WTC11 (cell line): ENCODE results near the gene NRDC.

Experiments used
- CREB1 ChIP-seq: sonication (generic); formaldehyde crosslinking; IDR thresholded peaks from 2 replicates; pipeline ENCODE4 v1.8.0; 2023; ENCODE audit warnings: mild to moderate bottlenecking, missing genetic modification reagents
- GABPB1 ChIP-seq: sonication (generic); formaldehyde crosslinking; IDR thresholded peaks from 2 replicates; pipeline ENCODE4 v1.8.1; 2023; ENCODE audit warnings: mild to moderate bottlenecking, missing genetic modification reagents
- SP1 ChIP-seq: sonication (generic); formaldehyde crosslinking; conservative IDR thresholded peaks from 2 replicates; pipeline ENCODE4 v1.8.1; 2022; ENCODE audit warnings: missing genetic modification reagents
- ZNF121 ChIP-seq: sonication (generic); formaldehyde crosslinking; IDR thresholded peaks from 2 replicates; pipeline ENCODE4 v1.8.0; 2023; ENCODE audit warnings: missing genetic modification reagents
- TF ChIP-seq, protein P1 (sequence below): sonication (generic); formaldehyde crosslinking; IDR thresholded peaks from 2 replicates; pipeline ENCODE4 v1.8.1; 2023; ENCODE audit warnings: mild to moderate bottlenecking, missing genetic modification reagents, borderline replicate concordance
- TF ChIP-seq, protein P2 (sequence below): sonication (generic); formaldehyde crosslinking; conservative IDR thresholded peaks from 2 replicates; pipeline ENCODE4 v1.8.1; 2022; ENCODE audit warnings: mild to moderate bottlenecking, missing genetic modification reagents
- TF ChIP-seq, protein P3 (sequence below): fragments of 200-600 bp; IDR thresholded peaks from 2 replicates; pipeline ENCODE4 v1.8.0; 2022; ENCODE audit warnings: antibody characterized with exemption
- TF ChIP-seq, protein P4 (sequence below): sonication (generic); formaldehyde crosslinking; IDR thresholded peaks from 2 replicates; pipeline ENCODE4 v1.8.1; 2023; ENCODE audit warnings: mild to moderate bottlenecking, moderate library complexity, missing genetic modification reagents
- TF ChIP-seq, protein P5 (sequence below): sonication (generic); formaldehyde crosslinking; IDR thresholded peaks from 2 replicates; pipeline ENCODE4 v1.8.1; 2022; ENCODE audit warnings: low read depth, mild to moderate bottlenecking, moderate library complexity, missing genetic modification reagents, borderline replicate concordance
- TF ChIP-seq, protein P6 (sequence below): sonication (generic); formaldehyde crosslinking; IDR thresholded peaks from 2 replicates; pipeline ENCODE4 v1.8.0; 2023; ENCODE audit warnings: mild to moderate bottlenecking, missing genetic modification reagents

DNA sequence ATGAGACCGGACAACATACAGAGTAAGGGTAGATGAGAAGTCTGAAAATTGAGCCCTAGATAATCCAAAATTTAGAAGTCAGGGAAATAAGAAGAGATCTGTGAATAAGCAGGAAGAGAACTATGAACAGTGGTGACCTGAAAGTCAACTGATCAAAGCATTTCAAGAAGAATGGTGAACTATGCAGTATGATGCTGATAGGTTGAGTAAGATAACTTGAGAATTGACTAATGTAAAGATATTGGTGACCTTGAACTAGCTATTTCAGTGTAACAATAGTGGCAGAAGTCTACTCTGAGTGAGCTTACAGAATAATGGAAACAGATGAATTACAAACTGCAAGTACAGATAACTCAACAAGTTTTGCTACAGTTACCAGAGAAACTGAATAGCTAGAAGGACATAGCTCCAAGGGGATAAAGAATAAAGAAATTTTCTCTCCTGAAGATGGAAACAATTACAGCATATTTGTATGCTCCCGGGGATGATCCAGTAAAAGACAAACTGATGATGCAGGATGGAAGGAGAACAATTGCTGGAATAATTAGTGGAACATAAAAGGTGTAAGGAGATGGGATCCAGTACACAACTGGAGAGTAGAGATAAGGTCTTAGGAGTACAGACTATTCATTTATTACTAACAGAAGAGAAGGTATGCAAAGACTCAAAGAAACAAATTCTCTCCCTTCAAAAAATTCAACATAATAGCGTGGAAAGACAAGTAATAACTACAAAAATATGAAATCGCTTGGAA lies 10.9 kb downstream of the NRDC start:
- TF ChIP-seq ZNF121 (CRISPR knock-in tag), result no peak
- TF ChIP-seq, protein P1, sequence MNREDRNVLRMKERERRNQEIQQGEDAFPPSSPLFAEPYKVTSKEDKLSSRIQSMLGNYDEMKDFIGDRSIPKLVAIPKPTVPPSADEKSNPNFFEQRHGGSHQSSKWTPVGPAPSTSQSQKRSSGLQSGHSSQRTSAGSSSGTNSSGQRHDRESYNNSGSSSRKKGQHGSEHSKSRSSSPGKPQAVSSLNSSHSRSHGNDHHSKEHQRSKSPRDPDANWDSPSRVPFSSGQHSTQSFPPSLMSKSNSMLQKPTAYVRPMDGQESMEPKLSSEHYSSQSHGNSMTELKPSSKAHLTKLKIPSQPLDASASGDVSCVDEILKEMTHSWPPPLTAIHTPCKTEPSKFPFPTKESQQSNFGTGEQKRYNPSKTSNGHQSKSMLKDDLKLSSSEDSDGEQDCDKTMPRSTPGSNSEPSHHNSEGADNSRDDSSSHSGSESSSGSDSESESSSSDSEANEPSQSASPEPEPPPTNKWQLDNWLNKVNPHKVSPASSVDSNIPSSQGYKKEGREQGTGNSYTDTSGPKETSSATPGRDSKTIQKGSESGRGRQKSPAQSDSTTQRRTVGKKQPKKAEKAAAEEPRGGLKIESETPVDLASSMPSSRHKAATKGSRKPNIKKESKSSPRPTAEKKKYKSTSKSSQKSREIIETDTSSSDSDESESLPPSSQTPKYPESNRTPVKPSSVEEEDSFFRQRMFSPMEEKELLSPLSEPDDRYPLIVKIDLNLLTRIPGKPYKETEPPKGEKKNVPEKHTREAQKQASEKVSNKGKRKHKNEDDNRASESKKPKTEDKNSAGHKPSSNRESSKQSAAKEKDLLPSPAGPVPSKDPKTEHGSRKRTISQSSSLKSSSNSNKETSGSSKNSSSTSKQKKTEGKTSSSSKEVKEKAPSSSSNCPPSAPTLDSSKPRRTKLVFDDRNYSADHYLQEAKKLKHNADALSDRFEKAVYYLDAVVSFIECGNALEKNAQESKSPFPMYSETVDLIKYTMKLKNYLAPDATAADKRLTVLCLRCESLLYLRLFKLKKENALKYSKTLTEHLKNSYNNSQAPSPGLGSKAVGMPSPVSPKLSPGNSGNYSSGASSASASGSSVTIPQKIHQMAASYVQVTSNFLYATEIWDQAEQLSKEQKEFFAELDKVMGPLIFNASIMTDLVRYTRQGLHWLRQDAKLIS, result no peak
- TF ChIP-seq, protein P2, sequence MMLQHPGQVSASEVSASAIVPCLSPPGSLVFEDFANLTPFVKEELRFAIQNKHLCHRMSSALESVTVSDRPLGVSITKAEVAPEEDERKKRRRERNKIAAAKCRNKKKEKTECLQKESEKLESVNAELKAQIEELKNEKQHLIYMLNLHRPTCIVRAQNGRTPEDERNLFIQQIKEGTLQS, result no peak
- TF ChIP-seq, protein P3, sequence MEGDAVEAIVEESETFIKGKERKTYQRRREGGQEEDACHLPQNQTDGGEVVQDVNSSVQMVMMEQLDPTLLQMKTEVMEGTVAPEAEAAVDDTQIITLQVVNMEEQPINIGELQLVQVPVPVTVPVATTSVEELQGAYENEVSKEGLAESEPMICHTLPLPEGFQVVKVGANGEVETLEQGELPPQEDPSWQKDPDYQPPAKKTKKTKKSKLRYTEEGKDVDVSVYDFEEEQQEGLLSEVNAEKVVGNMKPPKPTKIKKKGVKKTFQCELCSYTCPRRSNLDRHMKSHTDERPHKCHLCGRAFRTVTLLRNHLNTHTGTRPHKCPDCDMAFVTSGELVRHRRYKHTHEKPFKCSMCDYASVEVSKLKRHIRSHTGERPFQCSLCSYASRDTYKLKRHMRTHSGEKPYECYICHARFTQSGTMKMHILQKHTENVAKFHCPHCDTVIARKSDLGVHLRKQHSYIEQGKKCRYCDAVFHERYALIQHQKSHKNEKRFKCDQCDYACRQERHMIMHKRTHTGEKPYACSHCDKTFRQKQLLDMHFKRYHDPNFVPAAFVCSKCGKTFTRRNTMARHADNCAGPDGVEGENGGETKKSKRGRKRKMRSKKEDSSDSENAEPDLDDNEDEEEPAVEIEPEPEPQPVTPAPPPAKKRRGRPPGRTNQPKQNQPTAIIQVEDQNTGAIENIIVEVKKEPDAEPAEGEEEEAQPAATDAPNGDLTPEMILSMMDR, result no peak
- no peak for TF ChIP-seq GABPB1
- TF ChIP-seq, protein P4, sequence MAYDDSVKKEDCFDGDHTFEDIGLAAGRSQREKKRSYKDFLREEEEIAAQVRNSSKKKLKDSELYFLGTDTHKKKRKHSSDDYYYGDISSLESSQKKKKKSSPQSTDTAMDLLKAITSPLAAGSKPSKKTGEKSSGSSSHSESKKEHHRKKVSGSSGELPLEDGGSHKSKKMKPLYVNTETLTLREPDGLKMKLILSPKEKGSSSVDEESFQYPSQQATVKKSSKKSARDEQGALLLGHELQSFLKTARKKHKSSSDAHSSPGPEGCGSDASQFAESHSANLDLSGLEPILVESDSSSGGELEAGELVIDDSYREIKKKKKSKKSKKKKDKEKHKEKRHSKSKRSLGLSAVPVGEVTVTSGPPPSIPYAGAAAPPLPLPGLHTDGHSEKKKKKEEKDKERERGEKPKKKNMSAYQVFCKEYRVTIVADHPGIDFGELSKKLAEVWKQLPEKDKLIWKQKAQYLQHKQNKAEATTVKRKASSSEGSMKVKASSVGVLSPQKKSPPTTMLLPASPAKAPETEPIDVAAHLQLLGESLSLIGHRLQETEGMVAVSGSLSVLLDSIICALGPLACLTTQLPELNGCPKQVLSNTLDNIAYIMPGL (CRISPR knock-in tag), result no peak
- TF ChIP-seq, protein P5, sequence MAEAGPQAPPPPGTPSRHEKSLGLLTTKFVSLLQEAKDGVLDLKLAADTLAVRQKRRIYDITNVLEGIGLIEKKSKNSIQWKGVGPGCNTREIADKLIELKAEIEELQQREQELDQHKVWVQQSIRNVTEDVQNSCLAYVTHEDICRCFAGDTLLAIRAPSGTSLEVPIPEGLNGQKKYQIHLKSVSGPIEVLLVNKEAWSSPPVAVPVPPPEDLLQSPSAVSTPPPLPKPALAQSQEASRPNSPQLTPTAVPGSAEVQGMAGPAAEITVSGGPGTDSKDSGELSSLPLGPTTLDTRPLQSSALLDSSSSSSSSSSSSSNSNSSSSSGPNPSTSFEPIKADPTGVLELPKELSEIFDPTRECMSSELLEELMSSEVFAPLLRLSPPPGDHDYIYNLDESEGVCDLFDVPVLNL (CRISPR knock-in tag), result no peak
- TF ChIP-seq SP1, result no peak
- TF ChIP-seq, protein P6, sequence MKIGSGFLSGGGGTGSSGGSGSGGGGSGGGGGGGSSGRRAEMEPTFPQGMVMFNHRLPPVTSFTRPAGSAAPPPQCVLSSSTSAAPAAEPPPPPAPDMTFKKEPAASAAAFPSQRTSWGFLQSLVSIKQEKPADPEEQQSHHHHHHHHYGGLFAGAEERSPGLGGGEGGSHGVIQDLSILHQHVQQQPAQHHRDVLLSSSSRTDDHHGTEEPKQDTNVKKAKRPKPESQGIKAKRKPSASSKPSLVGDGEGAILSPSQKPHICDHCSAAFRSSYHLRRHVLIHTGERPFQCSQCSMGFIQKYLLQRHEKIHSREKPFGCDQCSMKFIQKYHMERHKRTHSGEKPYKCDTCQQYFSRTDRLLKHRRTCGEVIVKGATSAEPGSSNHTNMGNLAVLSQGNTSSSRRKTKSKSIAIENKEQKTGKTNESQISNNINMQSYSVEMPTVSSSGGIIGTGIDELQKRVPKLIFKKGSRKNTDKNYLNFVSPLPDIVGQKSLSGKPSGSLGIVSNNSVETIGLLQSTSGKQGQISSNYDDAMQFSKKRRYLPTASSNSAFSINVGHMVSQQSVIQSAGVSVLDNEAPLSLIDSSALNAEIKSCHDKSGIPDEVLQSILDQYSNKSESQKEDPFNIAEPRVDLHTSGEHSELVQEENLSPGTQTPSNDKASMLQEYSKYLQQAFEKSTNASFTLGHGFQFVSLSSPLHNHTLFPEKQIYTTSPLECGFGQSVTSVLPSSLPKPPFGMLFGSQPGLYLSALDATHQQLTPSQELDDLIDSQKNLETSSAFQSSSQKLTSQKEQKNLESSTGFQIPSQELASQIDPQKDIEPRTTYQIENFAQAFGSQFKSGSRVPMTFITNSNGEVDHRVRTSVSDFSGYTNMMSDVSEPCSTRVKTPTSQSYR (CRISPR knock-in tag), result no peak
- no peak for TF ChIP-seq CREB1 (CRISPR knock-in tag)
